Fibroblast of upper back skin (primary cell): ENCODE measurements around the gene SMOC1.
A peak's percentile ranks its signal among the peaks of the same experiment; 100 is the strongest.

Experiments
- DNase-seq: peaks from one replicate; pipeline ENCODE4 v3.0.0-alpha.2; 2013

The SMOC1 gene

GRCh38 chr14:69986336-69986735 is 107.1 kb downstream of the SMOC1 start:
- no peak for DNase-seq

GRCh38 chr14:69987406-69988121 is 108.3 kb downstream of the SMOC1 start:
- DNase-seq, result no peak

- no peak for DNase-seq
Measured at GRCh38 chr14:69988979-69989378, 109.8 kb downstream of the SMOC1 start.

GRCh38 chr14:69989622-69990021 is 110.4 kb downstream of the SMOC1 start:
- no peak for DNase-seq

GRCh38 chr14:69990323-69990722 is 111.1 kb downstream of the SMOC1 start:
- DNase-seq, result no peak

- DNase-seq, result no peak
Measured at GRCh38 chr14:69991422-69991821, 112.2 kb downstream of the SMOC1 start.

- DNase-seq, result no peak
Measured at GRCh38 chr14:69992564-69992963, 113.3 kb downstream of the SMOC1 start.

- no peak for DNase-seq
Measured at GRCh38 chr14:69993326-69993725, 114.1 kb downstream of the SMOC1 start.

GRCh38 chr14:69994002-69994401 is 114.8 kb downstream of the SMOC1 start:
- no peak for DNase-seq

GRCh38 chr14:69996216-69996615 is 117.0 kb downstream of the SMOC1 start:
- no peak for DNase-seq

GRCh38 chr14:69997849-69998248 is 118.6 kb downstream of the SMOC1 start:
- DNase-seq, result no peak

- peak; percentile 11 for DNase-seq
Measured at GRCh38 chr14:69999261-69999674, 120.1 kb downstream of the SMOC1 start.

GRCh38 chr14:70000601-70001000 is 121.4 kb downstream of the SMOC1 start:
- DNase-seq, result no peak

GRCh38 chr14:70002589-70003346 is 123.6 kb downstream of the SMOC1 start:
- DNase-seq, result no peak

GRCh38 chr14:70004791-70005190 is 125.6 kb downstream of the SMOC1 start:
- no peak for DNase-seq

- DNase-seq, result no peak
Measured at GRCh38 chr14:70005281-70005805, 126.1 kb downstream of the SMOC1 start.

- DNase-seq, result no peak
Measured at GRCh38 chr14:70006699-70007098, 127.5 kb downstream of the SMOC1 start.

GRCh38 chr14:70008284-70009262 is 129.4 kb downstream of the SMOC1 start:
- DNase-seq, result no peak

- DNase-seq, result no peak
Measured at GRCh38 chr14:70009961-70010360, 130.7 kb downstream of the SMOC1 start.

GRCh38 chr14:70011098-70011497 is 131.9 kb downstream of the SMOC1 start:
- no peak for DNase-seq

GRCh38 chr14:70011708-70012107 is 132.5 kb downstream of the SMOC1 start:
- no peak for DNase-seq

GRCh38 chr14:70013271-70013873 is 134.2 kb downstream of the SMOC1 start:
- peak; percentile 3 for DNase-seq
